Endothelial cell of umbilical vein (primary cell): ENCODE measurements around the gene LRP2BP.

Experiments
- CTCF ChIP-seq, 2 donors: IDR thresholded peaks; 1 replicate in 1 of 2; 2 replicates in 1 of 2; pipeline ENCODE4 v1.5.1; 2011; ENCODE audit warnings: low read length in 2 of 2, mild to moderate bottlenecking in 2 of 2, moderate library complexity in 2 of 2, control low read depth in 1 of 2, inconsistent platforms in 1 of 2, low read depth in 1 of 2; ENCODE audit not compliant: insufficient read depth in 1 of 2; ENCODE audit errors: extremely low read depth in 1 of 2
- EZH2 ChIP-seq: IDR thresholded peaks from 2 replicates; pipeline ENCODE4 v1.6.1; 2012; ENCODE audit warnings: borderline replicate concordance, low read depth, mild to moderate bottlenecking, moderate library complexity, low read length, inconsistent platforms; ENCODE audit not compliant: severe bottlenecking
- FOS ChIP-seq: IDR thresholded peaks from 2 replicates; pipeline ENCODE4 v1.6.1; 2011; ENCODE audit warnings: mild to moderate bottlenecking, low read length, moderate library complexity, borderline replicate concordance; ENCODE audit not compliant: insufficient read depth
- GATA2 ChIP-seq: IDR thresholded peaks from 2 replicates; pipeline ENCODE4 v1.7.0; 2011; ENCODE audit warnings: low read depth, mild to moderate bottlenecking, moderate library complexity, mixed read lengths, low read length; ENCODE audit not compliant: insufficient read length, insufficient read depth
- JUN ChIP-seq: IDR thresholded peaks from 2 replicates; pipeline ENCODE4 v1.6.1; 2011; ENCODE audit warnings: borderline replicate concordance, low read depth; ENCODE audit not compliant: insufficient read length, insufficient read depth
- MAX ChIP-seq: IDR thresholded peaks from 2 replicates; pipeline ENCODE4 v1.6.1; 2011; ENCODE audit not compliant: insufficient read depth, insufficient read length
- MYC ChIP-seq: IDR thresholded peaks from one replicate; pipeline ENCODE4 v1.6.1; 2011; ENCODE audit warnings: mild to moderate bottlenecking, low read depth, low read length
- POLR2A ChIP-seq: IDR thresholded peaks from 2 replicates; pipeline ENCODE4 v1.6.1; 2012; ENCODE audit warnings: low read depth, mild to moderate bottlenecking, control low read depth, low read length
- POLR2AphosphoS5 ChIP-seq: IDR thresholded peaks from 2 replicates; pipeline ENCODE4 v1.6.1; 2012; ENCODE audit warnings: low read depth, mild to moderate bottlenecking, control low read depth, low read length, moderate library complexity; ENCODE audit not compliant: insufficient read depth

- TF ChIP-seq POLR2AphosphoS5 (no peak), CTCF (IDR thresholded peaks at IDR 0.05; ENCODE audit: extremely low read depth in 1 of 2, insufficient read depth in 1 of 2, low read depth in 1 of 2, low read length in 2 of 2) (no peak), POLR2A (no peak), EZH2 (no peak), MAX (no peak), FOS (no peak), MYC (no peak), JUN (no peak), GATA2 (no peak)
Observed at GRCh38 chr4:185364886-185365285, 30.8 kb downstream of the LRP2BP start.
